H1 (cell line): Measurements from ENCODE around the gene TRIM65. TPM values are rescaled to one million over a fixed set of nuclear protein-coding genes. Genes with fewer than 3 reads are reported as not detected.

Experiments
- ASH2L ChIP-seq: fragments of 200-600, 300-600 bp; sonication (generic); IDR thresholded peaks from one replicate; pipeline ENCODE4 v1.7.1; 2017; ENCODE audit warnings: low read length
- BCL11A ChIP-seq, 2 experiments: IDR thresholded peaks; one replicate each; pipeline ENCODE4 v1.6.1; 2011; ENCODE audit warnings: low read depth in 2 of 2, low read length in 2 of 2, mild to moderate bottlenecking in 2 of 2
- CEBPB ChIP-seq: IDR thresholded peaks from 2 replicates; pipeline ENCODE4 v1.6.1; 2012; ENCODE audit warnings: low read depth, low read length
- CREB1 ChIP-seq: IDR thresholded peaks from 2 replicates; pipeline ENCODE4 v1.6.1; 2012; ENCODE audit warnings: inconsistent platforms
- EGR1 ChIP-seq: IDR thresholded peaks from 2 replicates; pipeline ENCODE4 v1.6.1; 2011; ENCODE audit warnings: low read depth, low read length, borderline replicate concordance
- EZH2 ChIP-seq: fragments of 200-600 bp; sonication (generic); IDR thresholded peaks from 2 replicates; pipeline ENCODE4 v1.7.1; 2012; ENCODE audit warnings: low read depth, mild to moderate bottlenecking, moderate library complexity, low read length, inconsistent platforms; ENCODE audit not compliant: severe bottlenecking
- HDAC2 ChIP-seq, 2 experiments: fragments of 300-600 bp in 1 of 2; sonication (generic) in 1 of 2; IDR thresholded peaks; 2 replicates each; pipeline ENCODE4 v1.6.1; 2011 to 2012; ENCODE audit warnings: low read depth in 2 of 2, low read length in 2 of 2, mild to moderate bottlenecking in 2 of 2, moderate library complexity in 2 of 2, borderline replicate concordance in 1 of 2, inconsistent platforms in 1 of 2
- HDAC6 ChIP-seq: IDR thresholded peaks from one replicate; pipeline ENCODE4 v1.7.1; 2012; ENCODE audit warnings: low read depth, mild to moderate bottlenecking, inconsistent platforms, low read length, moderate library complexity
- KDM1A ChIP-seq: fragments of 200-600, 300-600 bp; sonication (generic); IDR thresholded peaks from 2 replicates; pipeline ENCODE4 v1.7.1; 2016; ENCODE audit warnings: mild to moderate bottlenecking, low read length, borderline replicate concordance
- NANOG ChIP-seq: IDR thresholded peaks from 2 replicates; pipeline ENCODE4 v1.6.1; 2011; ENCODE audit warnings: low read length, low read depth, mild to moderate bottlenecking, inconsistent platforms; ENCODE audit not compliant: insufficient read depth, poor library complexity, severe bottlenecking
- PHF8 ChIP-seq: fragments of 200-600 bp; sonication (generic); conservative IDR thresholded peaks from 2 replicates; pipeline ENCODE4 v1.7.1; 2012; ENCODE audit warnings: low read depth, mild to moderate bottlenecking, inconsistent platforms, low read length, moderate library complexity
- POLR2A ChIP-seq, 2 experiments: IDR thresholded peaks; 1 replicate in 1 of 2; 2 replicates in 1 of 2; pipeline ENCODE4 v1.6.1; 2011; ENCODE audit warnings: low read depth in 2 of 2, low read length in 2 of 2, mild to moderate bottlenecking in 2 of 2; ENCODE audit errors: control extremely low read depth in 1 of 2
- POLR2AphosphoS5 ChIP-seq: IDR thresholded peaks from 2 replicates; pipeline ENCODE4 v1.6.1; 2011; ENCODE audit warnings: low read depth, low read length
- RAD21 ChIP-seq, 2 experiments: IDR thresholded peaks in 1 of 2; conservative IDR thresholded peaks in 1 of 2; 2 replicates each; pipeline ENCODE4 v1.6.1; 2011; ENCODE audit warnings: low read depth in 2 of 2, low read length in 2 of 2, improper control_type of control experiment in 1 of 2, inconsistent platforms in 1 of 2, mild to moderate bottlenecking in 1 of 2, moderate library complexity in 1 of 2
- RNF2 ChIP-seq: fragments of 200-900, 300-1000 bp; sonication (generic); IDR thresholded peaks from 2 replicates; pipeline ENCODE4 v1.7.1; 2016; ENCODE audit warnings: borderline replicate concordance, low read depth, mild to moderate bottlenecking, antibody characterized with exemption, low read length; ENCODE audit not compliant: poor library complexity, severe bottlenecking; ENCODE audit errors: missing control alignments
- SIN3A ChIP-seq, 2 experiments: IDR thresholded peaks in 1 of 2; conservative IDR thresholded peaks in 1 of 2; 2 replicates each; pipeline ENCODE4 v1.6.1; 2011 to 2012; ENCODE audit warnings: low read length in 2 of 2, improper control_type of control experiment in 1 of 2, low read depth in 1 of 2, mild to moderate bottlenecking in 1 of 2
- SIX5 ChIP-seq: IDR thresholded peaks from 2 replicates; pipeline ENCODE4 v1.6.1; 2011; ENCODE audit warnings: mild to moderate bottlenecking, low read depth, low read length
- SP1 ChIP-seq: IDR thresholded peaks from 2 replicates; pipeline ENCODE4 v1.6.1; 2011; ENCODE audit warnings: low read depth, low read length
- TBP ChIP-seq: IDR thresholded peaks from 2 replicates; pipeline ENCODE4 v1.6.1; 2011; ENCODE audit warnings: low read depth, low read length, improper control_type of control experiment
- TEAD4 ChIP-seq: IDR thresholded peaks from 2 replicates; pipeline ENCODE4 v1.6.1; 2012; ENCODE audit warnings: low read depth, low read length, inconsistent platforms, mixed read lengths
- YY1 ChIP-seq: IDR thresholded peaks from 2 replicates; pipeline ENCODE4 v1.6.1; 2011; ENCODE audit warnings: low read depth, mild to moderate bottlenecking, low read length
- ZNF274 ChIP-seq: IDR thresholded peaks from 2 replicates; pipeline ENCODE4 v1.7.0; 2012; ENCODE audit warnings: low read length, borderline replicate concordance; ENCODE audit errors: extremely low read depth
- polyA plus RNA-seq, 7 experiments: library from polyadenylated mRNA; depleted of rRNA in 3 of 7; stranded (reverse) in 5 of 7; unstranded in 2 of 7; fragments of >200 nt in 5 of 7; fragments of 200-250 nt in 2 of 7; gene quantifications; 1 replicate in 5 of 7; 2 replicates in 1 of 7; 4 replicates in 1 of 7; pipeline versions ENCODE4 v1.2.1 to v1.2.3, GENCODE V29; 2011 to 2013; ENCODE audit warnings: missing spikeins in 2 of 7, mixed read lengths in 2 of 7
- total RNA-seq: library from RNA; stranded (reverse); fragmentation: NEBNext Ultra II Directional; extraction: Animal tissue kit (Norgen Biotek cat#: 25700); gene quantifications from 2 replicates; pipeline ENCODE4 v1.2.1, GENCODE V29; 2021
- TF ChIP-seq, protein P1 (sequence below): IDR thresholded peaks from 2 replicates; pipeline ENCODE4 v1.6.1; 2011; ENCODE audit warnings: low read depth, mild to moderate bottlenecking, low read length; ENCODE audit not compliant: insufficient read depth

The TRIM65 gene
- total and polyA plus RNA-seq, 2 of the 8 experiments (the other 6 are each of a cell fraction or from before 2014, with no cell fraction given), result 21.2 to 48.6 TPM

DNA sequence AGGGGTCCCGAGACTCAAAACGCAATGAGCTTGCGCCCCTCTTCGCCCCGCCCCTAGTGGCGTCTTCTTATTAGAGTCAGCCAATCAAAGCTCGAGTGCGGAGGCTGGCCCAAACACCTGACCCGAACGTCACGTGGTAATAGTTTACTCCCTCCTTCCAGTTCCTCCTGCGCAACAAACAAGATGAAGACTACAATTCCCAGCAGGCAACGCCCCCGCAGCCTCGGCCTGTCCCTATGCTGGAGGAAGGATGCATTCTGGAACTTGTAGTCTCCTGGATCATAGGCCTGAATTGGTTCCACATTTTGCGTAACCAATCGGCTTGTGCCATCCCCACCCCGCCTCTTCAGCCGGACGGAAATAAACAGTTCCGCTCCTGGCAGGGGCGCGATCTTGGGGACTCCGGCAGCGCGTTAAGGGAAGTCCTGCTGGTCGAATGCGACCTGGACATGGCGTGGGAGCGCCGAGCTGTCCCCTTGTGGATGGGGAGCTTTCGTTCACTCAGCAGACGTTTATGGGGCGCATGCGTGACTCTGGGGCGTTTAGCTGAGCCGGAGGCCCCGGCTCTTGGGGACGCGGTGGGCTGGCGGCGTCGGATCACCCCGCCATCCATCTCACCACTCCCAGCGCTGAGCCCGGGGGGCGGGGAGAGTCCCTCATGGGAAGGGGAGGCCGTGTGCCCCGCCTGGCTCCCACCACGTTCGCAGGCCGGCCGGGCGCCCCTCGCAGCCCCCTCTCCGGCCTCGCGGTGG is 41.3 kb downstream of the TRIM65 start, which contains the start of gene WBP2 (continued):
- peak in 1 of 2 experiments; percentile 78; a peak in 2 of 4 replicates for TF ChIP-seq SIN3A (conservative IDR thresholded peaks at IDR 0.05 in 1 of 2, IDR thresholded peaks at IDR 0.05 in 1 of 2; ENCODE audit: low read depth in 1 of 2, low read length in 2 of 2)
- TF ChIP-seq CEBPB, result no peak
- TF ChIP-seq POLR2A (IDR thresholded peaks at IDR 0.05; ENCODE audit: control extremely low read depth in 1 of 2, low read depth in 2 of 2, low read length in 2 of 2), result peak; percentile 79 to 93
- no peak for TF ChIP-seq RAD21 (IDR thresholded peaks at IDR 0.05 in 1 of 2, conservative IDR thresholded peaks at IDR 0.05 in 1 of 2; ENCODE audit: low read depth in 2 of 2, low read length in 2 of 2)
- 0 out of 2 replicates have a peak, but pooled peaks have one; percentile 22 for TF ChIP-seq YY1
- TF ChIP-seq RNF2, result no peak
- no peak for TF ChIP-seq KDM1A
- peak; percentile 97 for TF ChIP-seq SIX5
- peak; percentile 86; the same call in 1 of the 2 replicates for TF ChIP-seq SP1
- no peak for TF ChIP-seq HDAC2 (IDR thresholded peaks at IDR 0.05; ENCODE audit: borderline replicate concordance in 1 of 2, low read depth in 2 of 2, low read length in 2 of 2)
- peak; percentile 92 for TF ChIP-seq PHF8
- peak; percentile 83 for TF ChIP-seq ASH2L
- no peak for TF ChIP-seq BCL11A (IDR thresholded peaks at IDR 0.05; ENCODE audit: low read depth in 2 of 2, low read length in 2 of 2)
- no peak for TF ChIP-seq HDAC6
- no peak for TF ChIP-seq EZH2
- no peak for TF ChIP-seq ZNF274
- peak; percentile 54; the same call in 1 of the 2 replicates for TF ChIP-seq TBP
- TF ChIP-seq EGR1, result peak; percentile 99
- TF ChIP-seq, protein P1, sequence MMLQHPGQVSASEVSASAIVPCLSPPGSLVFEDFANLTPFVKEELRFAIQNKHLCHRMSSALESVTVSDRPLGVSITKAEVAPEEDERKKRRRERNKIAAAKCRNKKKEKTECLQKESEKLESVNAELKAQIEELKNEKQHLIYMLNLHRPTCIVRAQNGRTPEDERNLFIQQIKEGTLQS, result peak; percentile 92
- TF ChIP-seq NANOG, result no peak
- no peak for TF ChIP-seq TEAD4
- peak; percentile 86 for TF ChIP-seq CREB1
- peak; percentile 84 for TF ChIP-seq POLR2AphosphoS5
